ENCODE measurements around the gene FAM131A. TPM values are rescaled to one million over a fixed set of nuclear protein-coding genes. Genes with fewer than 3 reads are reported as not detected.

FAM131A gene
- total and polyA plus RNA-seq, 9 donors = 8.4 to 14.9 (median 10.4) TPM

DNA sequence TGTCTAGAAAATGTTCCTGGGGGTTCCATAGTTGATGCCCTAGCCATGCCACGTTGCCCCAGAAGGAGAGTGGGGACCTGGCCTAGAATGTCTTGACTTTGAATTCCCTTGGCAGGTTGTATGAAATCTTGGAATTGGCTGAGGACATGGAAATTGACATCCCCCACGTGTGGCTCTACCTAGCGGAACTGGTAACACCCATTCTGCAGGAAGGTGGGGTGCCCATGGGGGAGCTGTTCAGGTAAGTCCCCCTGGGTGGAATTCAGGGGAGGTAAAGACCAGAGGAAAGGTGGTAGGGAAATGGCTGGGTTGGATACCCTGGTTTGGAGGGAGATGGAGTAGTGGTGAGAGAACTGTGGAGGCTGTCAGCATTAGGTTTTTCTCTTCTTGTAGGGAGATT lies 8.9 kb upstream of the FAM131A start:
- H3K27ac ChIP-seq (ENCODE audit: low read length) = no peak overlapping the region
- H3K4me1 ChIP-seq (ENCODE audit: control insufficient read depth, insufficient read depth, low read length) = no peaks in the 10 kb centered on the region
- H3K27me3 ChIP-seq (ENCODE audit: control insufficient read depth, insufficient read depth, low read length) = no peaks in the 10 kb centered on the region
- DNase-seq = no peak
- WGBS (ENCODE audit: insufficient coverage) = 51% methylated on average over 3 of the region's 3 CpGs
- no peaks in the 10 kb centered on the region for H3K9me3 ChIP-seq (replicated peaks; ENCODE audit: control insufficient read depth, low read depth, low read length)
- no peak overlapping the region for H3K4me3 ChIP-seq (ENCODE audit: low read length)
- H3K36me3 ChIP-seq (ENCODE audit: control insufficient read depth, insufficient read depth, low read length) = peaks cover 90% of the 10 kb centered on the region

DNA sequence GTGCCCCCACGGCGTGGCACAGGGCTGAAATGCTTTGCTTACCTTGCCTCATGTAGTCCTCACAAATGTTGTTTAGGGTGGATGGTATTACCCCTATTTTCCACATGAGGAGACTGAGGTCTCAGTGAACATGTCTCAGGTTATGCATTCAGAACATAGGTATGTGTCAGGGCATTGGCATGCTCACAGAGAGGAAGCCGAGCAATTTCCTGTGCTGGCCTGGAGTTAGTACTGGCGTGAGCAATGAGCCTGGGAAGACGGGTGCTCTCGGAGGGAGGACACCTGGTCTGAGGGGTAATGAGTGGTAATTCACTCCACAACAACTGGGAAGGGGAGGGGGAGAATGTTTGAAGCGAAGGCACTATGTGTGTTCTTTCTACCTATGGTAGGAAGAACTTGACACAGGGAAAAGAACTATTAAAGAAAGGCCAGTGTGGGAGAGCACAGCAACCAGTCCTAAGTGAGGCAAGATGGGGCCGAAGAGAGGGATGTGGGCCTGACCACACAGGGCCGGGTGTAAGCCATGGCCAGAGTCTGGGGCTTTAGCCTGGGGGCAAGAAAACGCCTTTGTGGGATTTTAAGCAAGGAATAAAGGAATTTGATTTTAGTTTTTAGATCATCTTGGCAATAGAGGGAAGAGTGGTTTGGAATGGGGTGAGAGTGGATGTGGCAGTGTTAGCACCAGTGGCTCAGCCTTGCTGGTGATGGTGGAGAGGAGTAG lies 4.9 kb upstream of the FAM131A start:
- Histone ChIP-seq H3K27ac (ENCODE audit: low read length) (no peak overlapping the region), H3K27me3 (ENCODE audit: control insufficient read depth, insufficient read depth, low read length) (no peaks in the 10 kb centered on the region), H3K36me3 (ENCODE audit: control insufficient read depth, insufficient read depth, low read length) (peaks cover 70% of the 10 kb centered on the region), H3K9me3 (replicated peaks; ENCODE audit: control insufficient read depth, low read depth, low read length) (no peaks in the 10 kb centered on the region), H3K4me1 (ENCODE audit: control insufficient read depth, insufficient read depth, low read length) (peaks cover 19% of the 10 kb centered on the region), H3K4me3 (ENCODE audit: low read length) (no peak overlapping the region)
- DNase-seq = no peak
- WGBS (ENCODE audit: insufficient coverage) = 69% methylated on average over 10 of the region's 10 CpGs

DNA sequence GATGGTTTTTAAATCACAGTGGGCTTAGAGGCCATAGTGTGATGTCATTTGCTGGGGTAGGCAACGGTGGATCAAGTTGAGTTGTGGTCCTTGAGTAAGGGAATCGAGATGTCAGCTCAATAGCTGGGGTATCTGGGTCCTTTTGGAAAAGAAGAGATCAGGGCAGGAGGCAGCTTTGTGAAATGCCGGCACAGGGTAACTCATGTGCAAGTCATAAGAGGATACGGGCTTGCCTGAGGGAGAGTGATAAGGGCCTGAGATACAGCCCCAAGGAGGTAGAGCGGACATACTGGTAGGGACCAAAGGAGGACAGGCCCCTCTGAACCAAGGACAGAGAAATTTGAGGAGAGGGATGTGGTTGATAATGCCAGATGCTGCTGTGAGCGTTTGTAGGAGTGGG lies 4.2 kb upstream of the FAM131A start:
- peaks cover 26% of the 10 kb centered on the region for H3K4me1 ChIP-seq (ENCODE audit: control insufficient read depth, insufficient read depth, low read length)
- H3K27me3 ChIP-seq (ENCODE audit: control insufficient read depth, insufficient read depth, low read length) = no peaks in the 10 kb centered on the region
- H3K9me3 ChIP-seq (replicated peaks; ENCODE audit: control insufficient read depth, low read depth, low read length) = no peaks in the 10 kb centered on the region
- 80% methylated on average over 6 of the region's 6 CpGs for WGBS (ENCODE audit: insufficient coverage)
- H3K4me3 ChIP-seq (ENCODE audit: low read length) = no peak overlapping the region
- no peak for DNase-seq
- H3K27ac ChIP-seq (ENCODE audit: low read length) = no peak overlapping the region
- peaks cover 63% of the 10 kb centered on the region for H3K36me3 ChIP-seq (ENCODE audit: control insufficient read depth, insufficient read depth, low read length)

DNA sequence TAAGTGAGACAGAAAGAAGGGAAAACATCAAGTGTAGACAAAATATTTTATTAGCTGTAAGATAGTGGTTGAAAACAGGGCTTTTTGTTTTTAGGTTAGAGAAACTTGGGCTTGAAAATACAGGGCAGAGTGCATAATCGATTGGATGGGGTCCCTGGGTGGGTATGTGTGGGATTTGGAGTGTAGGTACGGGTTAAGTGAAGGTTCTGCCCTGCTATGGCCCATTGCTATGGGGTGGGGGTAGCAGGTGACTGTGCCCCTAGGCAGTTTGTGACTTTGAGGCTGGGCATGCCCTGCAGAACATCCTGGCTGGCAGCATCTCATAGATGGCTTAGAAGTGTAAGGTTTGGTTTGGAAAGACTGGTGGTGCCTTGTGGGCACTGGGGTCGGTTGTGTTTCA lies 3.7 kb upstream of the FAM131A start:
- H3K9me3 ChIP-seq (replicated peaks; ENCODE audit: control insufficient read depth, low read depth, low read length) = no peaks in the 10 kb centered on the region
- no peak for DNase-seq
- no peak overlapping the region for H3K27ac ChIP-seq (ENCODE audit: low read length)
- peaks cover 31% of the 10 kb centered on the region for H3K4me1 ChIP-seq (ENCODE audit: control insufficient read depth, insufficient read depth, low read length)
- H3K36me3 ChIP-seq (ENCODE audit: control insufficient read depth, insufficient read depth, low read length) = peaks cover 58% of the 10 kb centered on the region
- 100% methylated on average over 1 of the region's 3 CpGs for WGBS (ENCODE audit: insufficient coverage)
- no peak overlapping the region for H3K4me3 ChIP-seq (ENCODE audit: low read length)
- no peaks in the 10 kb centered on the region for H3K27me3 ChIP-seq (ENCODE audit: control insufficient read depth, insufficient read depth, low read length)

DNA sequence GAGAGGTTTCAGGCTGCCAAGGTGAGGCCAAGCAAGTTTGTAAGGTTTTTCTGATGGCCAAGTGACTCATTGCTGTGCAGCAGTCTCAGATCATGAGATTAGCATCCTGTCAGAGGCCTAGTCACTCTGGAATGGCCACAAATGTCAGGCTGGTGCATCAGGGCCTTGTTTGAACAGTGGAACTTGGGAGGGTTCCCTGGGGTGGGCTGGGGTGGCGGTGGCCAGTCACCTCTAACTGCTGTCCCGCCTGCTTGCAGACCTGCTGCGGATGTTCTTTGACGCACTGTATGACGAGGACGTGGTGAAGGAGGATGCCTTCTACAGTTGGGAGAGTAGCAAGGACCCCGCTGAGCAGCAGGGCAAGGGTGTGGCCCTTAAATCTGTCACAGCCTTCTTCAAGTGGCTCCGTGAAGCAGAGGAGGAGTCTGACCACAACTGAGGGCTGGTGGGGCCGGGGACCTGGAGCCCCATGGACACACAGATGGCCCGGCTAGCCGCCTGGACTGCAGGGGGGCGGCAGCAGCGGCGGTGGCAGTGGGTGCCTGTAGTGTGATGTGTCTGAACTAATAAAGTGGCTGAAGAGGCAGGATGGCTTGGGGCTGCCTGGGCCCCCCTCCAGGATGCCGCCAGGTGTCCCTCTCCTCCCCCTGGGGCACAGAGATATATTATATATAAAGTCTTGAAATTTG lies 2.8 kb upstream of the FAM131A start:
- Histone ChIP-seq H3K27me3 (ENCODE audit: control insufficient read depth, insufficient read depth, low read length) (no peaks in the 10 kb centered on the region), H3K4me3 (ENCODE audit: low read length) (no peak overlapping the region), H3K4me1 (ENCODE audit: control insufficient read depth, insufficient read depth, low read length) (peaks cover 38% of the 10 kb centered on the region), H3K36me3 (ENCODE audit: control insufficient read depth, insufficient read depth, low read length) (peaks cover 52% of the 10 kb centered on the region), H3K9me3 (replicated peaks; ENCODE audit: control insufficient read depth, low read depth, low read length) (no peaks in the 10 kb centered on the region), H3K27ac (ENCODE audit: low read length) (peak overlapping the region; percentile 96)
- 68% methylated on average over 14 of the region's 15 CpGs for WGBS (ENCODE audit: insufficient coverage)
- DNase-seq = no peak

DNA sequence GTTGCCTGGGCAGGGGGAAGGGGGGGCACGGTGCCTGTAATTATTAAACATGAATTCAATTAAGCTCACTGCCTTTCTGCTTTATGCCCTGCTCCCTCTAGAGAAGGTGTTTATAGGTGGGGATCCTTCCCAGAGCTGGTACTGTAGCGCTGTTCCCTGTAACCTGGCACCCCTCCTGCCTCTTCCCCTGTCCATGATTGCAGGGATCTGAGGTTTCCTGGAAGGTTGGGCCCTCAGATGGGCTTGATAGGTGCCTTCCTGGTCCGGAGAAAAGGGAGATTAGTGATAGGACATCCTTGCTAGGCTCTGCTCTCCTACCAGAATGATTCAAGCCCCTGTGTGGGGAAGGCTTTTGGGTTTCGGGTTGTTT lies 2.1 kb upstream of the FAM131A start:
- H3K27ac ChIP-seq (ENCODE audit: low read length) = peak overlapping the region; percentile 96
- H3K9me3 ChIP-seq (replicated peaks; ENCODE audit: control insufficient read depth, low read depth, low read length) = no peaks in the 10 kb centered on the region
- no peaks in the 10 kb centered on the region for H3K27me3 ChIP-seq (ENCODE audit: control insufficient read depth, insufficient read depth, low read length)
- peak overlapping the region; percentile 81 for H3K4me3 ChIP-seq (ENCODE audit: low read length)
- WGBS (ENCODE audit: insufficient coverage) = 22% methylated on average over 1 of the region's 4 CpGs
- peaks cover 49% of the 10 kb centered on the region for H3K36me3 ChIP-seq (ENCODE audit: control insufficient read depth, insufficient read depth, low read length)
- H3K4me1 ChIP-seq (ENCODE audit: control insufficient read depth, insufficient read depth, low read length) = peaks cover 39% of the 10 kb centered on the region
- DNase-seq = no peak

DNA sequence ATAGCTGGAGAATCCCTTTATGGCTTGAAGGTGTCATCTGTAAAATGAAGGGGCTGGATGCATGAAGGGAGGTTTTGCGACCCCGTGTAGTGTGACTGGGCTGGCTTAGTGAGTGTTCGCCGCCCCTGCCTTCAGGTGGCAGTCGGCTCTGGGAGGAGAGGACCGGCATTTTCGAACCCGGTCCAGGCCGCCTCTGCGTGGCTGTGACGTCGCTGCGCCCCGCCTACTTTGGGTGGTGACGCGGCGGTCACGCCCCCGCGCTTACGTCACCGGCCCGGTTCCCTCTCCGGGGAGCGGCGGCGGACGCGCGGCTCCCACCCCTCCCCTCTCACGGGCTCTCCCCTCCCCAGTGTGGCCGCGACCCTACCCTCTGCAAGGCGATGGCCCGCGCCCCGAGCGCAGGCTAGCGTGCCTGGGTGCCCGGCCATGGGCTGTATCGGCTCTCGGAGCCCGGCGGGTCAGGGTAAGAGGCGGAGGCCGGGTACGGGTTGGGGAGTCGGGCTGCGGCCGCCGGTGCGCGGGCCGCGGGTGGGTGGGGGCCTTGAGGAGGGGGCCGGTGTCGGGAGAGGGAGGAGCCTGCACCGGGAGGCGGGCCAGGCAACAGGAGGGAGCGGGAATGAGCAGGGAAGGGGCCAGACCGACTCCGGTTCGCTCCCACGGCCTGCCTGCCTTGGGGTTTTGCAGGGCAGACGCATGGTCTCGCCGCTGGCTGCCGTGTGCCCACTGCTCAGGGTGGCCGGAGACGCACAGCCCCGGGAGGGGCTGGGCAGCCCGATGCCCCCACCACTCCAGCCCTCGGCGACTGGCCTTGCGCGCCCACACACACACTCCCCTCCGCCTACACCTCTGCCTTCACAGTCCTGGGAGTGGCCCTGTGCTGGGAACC lies 1.5 kb upstream of the FAM131A start:
- Histone ChIP-seq H3K4me3 (ENCODE audit: low read length) (peak overlapping the region; percentile 81), H3K4me1 (ENCODE audit: control insufficient read depth, insufficient read depth, low read length) (peaks cover 39% of the 10 kb centered on the region), H3K27me3 (ENCODE audit: control insufficient read depth, insufficient read depth, low read length) (no peaks in the 10 kb centered on the region), H3K9me3 (replicated peaks; ENCODE audit: control insufficient read depth, low read depth, low read length) (no peaks in the 10 kb centered on the region), H3K36me3 (ENCODE audit: control insufficient read depth, insufficient read depth, low read length) (peaks cover 47% of the 10 kb centered on the region), H3K27ac (ENCODE audit: low read length) (peak overlapping the region; percentile 96)
- DNase-seq = peak; percentile 90
- WGBS (ENCODE audit: insufficient coverage) = under 1% methylated on average over 60 of the region's 77 CpGs

DNA sequence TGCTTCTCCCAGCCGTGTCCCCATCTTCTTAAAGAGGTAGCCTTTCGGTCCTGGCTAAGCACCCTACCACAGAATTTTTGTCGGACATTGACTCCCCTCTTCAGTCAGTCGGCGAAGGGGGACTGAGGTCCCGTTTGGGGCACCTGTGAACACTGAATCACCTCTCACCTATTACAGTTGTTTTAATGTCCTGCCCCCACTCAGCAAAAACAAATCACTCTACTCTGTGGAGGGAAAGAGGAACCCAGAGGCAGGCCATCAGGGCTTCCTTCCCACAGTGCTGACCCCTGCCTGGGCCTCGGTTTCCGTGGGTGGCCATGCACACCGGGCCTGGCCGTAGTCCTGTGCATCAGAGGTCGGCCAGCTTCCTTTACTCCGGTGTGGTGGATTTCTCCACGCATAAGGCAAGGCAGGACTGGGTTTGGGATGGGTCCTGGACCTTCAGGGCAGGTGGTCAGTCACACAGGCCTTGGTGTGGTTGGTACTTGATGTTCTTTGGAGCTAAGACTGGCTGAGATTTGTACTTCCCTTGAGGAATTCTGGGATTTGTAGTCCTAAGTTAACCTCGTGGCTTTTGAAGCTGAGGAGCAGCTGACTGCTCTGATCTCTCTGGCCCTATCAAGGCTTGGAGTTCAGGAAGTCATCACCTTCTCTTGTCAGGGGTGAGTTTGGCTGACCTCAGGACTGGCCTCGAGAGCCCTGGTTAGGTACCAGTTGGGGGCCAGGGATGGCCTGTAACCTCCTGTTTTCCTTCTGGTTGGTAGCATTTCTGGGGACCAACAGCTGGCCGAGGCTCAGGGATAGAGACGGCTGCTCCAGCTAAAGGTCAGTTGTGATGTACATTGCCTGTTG lies 627 bp upstream of the FAM131A start:
- peak; percentile 90 for DNase-seq
- peak overlapping the region; percentile 81 for H3K4me3 ChIP-seq (ENCODE audit: low read length)
- H3K9me3 ChIP-seq (replicated peaks; ENCODE audit: control insufficient read depth, low read depth, low read length) = no peaks in the 10 kb centered on the region
- H3K36me3 ChIP-seq (ENCODE audit: control insufficient read depth, insufficient read depth, low read length) = peaks cover 42% of the 10 kb centered on the region
- H3K4me1 ChIP-seq (ENCODE audit: control insufficient read depth, insufficient read depth, low read length) = peaks cover 39% of the 10 kb centered on the region
- peak overlapping the region; percentile 96 for H3K27ac ChIP-seq (ENCODE audit: low read length)
- H3K27me3 ChIP-seq (ENCODE audit: control insufficient read depth, insufficient read depth, low read length) = no peaks in the 10 kb centered on the region
- 7% methylated on average over 8 of the region's 17 CpGs for WGBS (ENCODE audit: insufficient coverage)

DNA sequence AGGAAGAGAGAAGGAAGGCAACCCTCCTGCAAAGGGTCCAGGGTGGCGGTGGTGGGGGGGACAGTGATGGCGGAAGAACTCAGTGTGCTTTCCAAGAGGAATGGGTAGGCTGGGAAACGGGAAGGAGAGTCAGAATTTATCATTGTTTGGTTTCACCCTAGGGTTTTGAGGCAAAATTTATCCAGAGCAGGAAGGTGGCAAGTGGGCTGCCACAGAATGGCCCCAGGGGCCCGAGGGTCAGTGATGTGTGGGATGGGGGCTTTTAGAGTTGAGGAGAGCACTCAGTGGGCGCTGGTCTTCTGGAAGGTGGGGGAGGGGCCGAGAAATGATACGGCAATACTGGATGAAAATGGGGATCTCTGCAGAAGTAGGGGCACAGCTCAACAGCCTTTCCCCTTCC lies 581 bp downstream of the FAM131A start:
- Histone ChIP-seq H3K27me3 (ENCODE audit: control insufficient read depth, insufficient read depth, low read length) (no peaks in the 10 kb centered on the region), H3K4me3 (ENCODE audit: low read length) (peak overlapping the region; percentile 16), H3K9me3 (replicated peaks; ENCODE audit: control insufficient read depth, low read depth, low read length) (no peaks in the 10 kb centered on the region), H3K36me3 (ENCODE audit: control insufficient read depth, insufficient read depth, low read length) (peaks cover 39% of the 10 kb centered on the region), H3K27ac (ENCODE audit: low read length) (peak overlapping the region; percentile 96), H3K4me1 (ENCODE audit: control insufficient read depth, insufficient read depth, low read length) (peaks cover 39% of the 10 kb centered on the region)
- DNase-seq = peak; percentile 25
- WGBS (ENCODE audit: insufficient coverage) = 53% methylated on average over 4 of the region's 7 CpGs

All from muscle of leg (tissue), 11 donors.